Fibroblast of skin of right biceps (primary cell): Measurements from ENCODE around the gene CTU2.

Source experiments
- DNase-seq: peaks from one replicate; pipeline ENCODE4 v3.0.0-alpha.2; 2013

The CTU2 gene

GRCh38 chr16:88747588-88748301 lies 41.4 kb downstream of the CTU2 start:
- peak; percentile 31 for DNase-seq

GRCh38 chr16:88748364-88748763 lies 42.1 kb downstream of the CTU2 start:
- DNase-seq, result no peak

DNA sequence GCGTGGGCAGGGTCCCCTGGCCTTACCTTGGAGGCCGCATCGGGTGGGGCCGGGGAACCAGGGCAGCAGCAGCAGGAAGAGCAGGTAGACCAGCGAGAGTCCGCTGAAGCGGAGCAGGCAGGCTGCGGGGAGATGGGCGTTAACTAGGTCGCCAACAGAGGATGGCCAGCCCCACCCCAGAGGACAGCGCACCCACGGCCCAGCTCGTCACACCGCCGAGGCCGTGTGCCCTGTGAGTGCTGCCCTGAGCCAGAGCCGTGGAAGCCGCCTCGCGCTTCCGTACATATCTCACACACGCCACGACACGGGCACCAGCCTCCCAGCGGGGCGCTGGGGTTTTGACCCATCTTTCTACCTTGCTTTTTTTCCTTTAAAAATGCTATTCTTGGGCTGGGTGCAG lies 43.1 kb downstream of the CTU2 start:
- no peak for DNase-seq

GRCh38 chr16:88750854-88751253 lies 44.6 kb downstream of the CTU2 start:
- no peak for DNase-seq

GRCh38 chr16:88752386-88753002 lies 46.2 kb downstream of the CTU2 start:
- DNase-seq, result no peak

DNA sequence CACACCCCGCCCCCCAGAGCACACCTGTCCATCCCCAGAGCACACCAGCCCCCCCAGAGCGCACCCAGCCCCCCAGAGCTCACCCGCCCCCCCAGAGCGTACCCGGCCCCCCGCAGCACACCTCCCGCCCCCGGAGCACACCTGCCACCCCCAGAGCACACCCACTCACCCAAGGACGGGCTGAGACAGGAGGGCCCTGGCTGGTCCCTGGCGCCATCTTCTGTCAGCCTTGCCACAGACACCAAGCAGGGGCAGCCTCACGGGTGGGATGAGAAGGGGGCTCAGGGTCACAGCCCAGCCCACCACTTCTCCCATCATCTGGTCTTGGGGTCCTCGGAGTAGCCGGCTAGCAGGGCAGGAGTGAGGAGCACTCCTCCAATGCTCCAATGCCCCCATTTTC lies 46.9 kb downstream of the CTU2 start:
- no peak for DNase-seq

- no peak for DNase-seq
Observed at GRCh38 chr16:88753602-88754001, 47.3 kb downstream of the CTU2 start.

DNA sequence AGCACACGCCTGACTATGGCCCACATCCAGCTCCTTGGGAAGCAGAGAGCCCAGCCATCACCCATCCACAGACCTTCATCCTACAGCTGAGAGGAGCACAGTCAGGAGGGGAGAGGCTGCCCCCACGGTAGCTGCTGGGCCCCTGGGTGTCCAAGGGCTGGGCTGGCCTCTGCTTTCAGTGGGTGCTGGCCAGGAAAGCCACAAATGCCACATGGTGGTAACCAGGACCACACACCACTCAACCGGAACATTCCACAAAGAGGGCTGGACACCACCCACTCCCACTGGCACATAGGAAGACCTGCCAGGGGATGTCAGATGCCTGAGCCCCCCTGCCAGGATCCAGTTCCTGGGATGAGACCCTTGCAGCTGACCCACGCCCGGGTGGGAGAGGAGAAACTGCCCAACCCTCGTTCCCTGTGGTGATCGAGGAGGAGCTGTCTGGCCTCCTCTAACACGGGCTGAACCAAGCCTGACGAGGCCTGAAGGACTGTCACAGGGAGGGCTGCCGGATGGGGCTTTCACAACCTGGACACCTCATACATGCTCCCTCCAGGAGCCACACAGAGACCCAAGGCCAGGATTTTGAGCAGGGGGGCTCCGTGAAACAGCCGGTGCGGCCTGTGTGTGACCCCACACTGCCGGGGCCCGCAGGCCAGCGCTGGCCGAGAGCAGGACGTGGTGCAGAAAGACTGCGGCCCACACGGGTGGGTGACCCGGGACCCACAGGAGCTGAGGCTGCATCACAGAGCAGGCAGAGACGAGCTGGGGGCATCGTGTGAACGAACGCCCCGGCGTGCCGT lies 48.0 kb downstream of the CTU2 start:
- no peak for DNase-seq

- DNase-seq, result peak; percentile 57
Observed at GRCh38 chr16:88754912-88755744, 48.8 kb downstream of the CTU2 start.

- DNase-seq, result no peak
Observed at GRCh38 chr16:88755745-88756443, 49.6 kb downstream of the CTU2 start.

DNA sequence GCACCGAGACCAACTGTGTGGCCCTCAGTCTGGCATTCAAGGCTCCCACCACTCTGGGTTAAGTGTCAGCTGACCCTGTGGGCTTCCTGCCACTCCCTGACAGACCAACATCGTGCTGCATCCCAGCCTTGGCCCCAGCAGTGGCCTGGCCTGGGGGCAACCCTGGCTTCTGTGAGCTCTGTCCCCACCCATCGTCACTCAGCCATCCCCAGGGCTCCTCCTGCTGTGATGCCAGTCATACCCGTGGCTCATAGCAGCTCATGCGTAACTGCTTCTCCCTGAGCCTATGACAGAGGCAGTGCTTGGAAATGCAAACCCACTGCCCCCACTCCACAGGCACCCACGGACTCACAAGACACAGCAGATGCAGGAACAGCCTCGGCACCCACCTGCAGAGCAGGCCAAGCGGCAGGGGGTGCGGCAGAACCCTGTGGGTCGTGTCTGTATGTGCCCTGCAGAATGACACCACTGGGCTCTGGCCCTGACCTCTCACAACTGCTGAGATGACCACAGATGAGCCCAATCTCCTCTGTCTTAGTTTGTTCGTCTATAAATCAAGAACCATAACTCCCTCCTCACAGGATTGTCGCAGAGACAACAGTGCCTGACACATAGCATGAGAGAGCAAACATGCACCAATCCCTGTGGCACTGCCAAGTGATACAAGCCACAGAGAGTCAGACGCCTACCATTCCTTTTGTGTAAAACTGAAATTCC lies 52.1 kb downstream of the CTU2 start:
- no peak for DNase-seq

DNA sequence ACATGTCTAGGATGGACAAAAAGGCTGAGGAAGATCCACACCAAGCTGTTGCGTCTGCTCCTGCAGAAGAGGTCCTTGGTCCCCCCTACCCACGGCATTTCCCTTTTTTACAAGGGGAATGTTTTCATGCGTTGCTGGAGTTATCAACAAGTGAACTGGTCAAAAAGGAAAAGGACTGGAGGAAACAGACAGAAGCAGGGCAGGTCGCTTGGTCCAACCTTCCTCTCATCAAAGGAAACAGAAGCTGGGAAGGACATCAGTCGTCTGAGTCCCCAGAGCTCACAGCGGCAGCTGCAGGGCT lies 52.6 kb downstream of the CTU2 start:
- DNase-seq, result no peak

DNA sequence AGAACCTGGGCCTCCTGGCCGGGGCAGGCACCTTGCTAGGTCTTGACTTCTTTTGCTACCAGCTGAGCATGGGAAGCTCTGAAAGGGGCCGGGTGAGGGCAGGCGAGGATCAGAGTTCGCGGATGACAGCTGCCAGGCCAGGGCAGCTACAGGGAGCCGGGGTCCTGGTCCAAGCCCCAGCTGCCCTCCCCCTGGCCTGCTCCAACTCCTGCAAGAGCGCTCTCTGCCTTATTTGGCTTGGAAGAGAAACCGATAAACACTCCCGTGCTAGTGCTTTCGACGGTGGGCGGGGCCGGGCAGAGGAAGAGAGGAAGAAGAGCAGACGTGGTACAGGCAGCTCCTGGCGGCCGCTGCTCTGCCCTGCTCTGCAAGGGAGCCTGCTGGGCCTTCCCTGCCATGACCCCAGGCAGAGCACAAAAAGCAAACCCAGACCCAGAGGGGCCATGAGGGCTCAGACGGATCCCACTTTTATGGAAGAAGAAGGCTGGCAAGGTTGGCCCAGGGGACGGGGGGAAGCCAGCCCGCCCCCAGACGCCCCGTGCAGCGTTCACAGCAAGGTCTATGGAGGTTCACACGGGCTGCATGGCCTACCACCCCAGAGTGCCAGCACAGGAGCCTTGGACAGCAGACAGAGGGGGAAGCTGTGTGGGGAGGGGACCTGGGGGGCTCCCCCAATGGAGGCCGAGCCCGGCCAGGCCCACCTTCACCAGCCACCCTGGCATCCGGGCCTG lies 53.1 kb downstream of the CTU2 start:
- no peak for DNase-seq

DNA sequence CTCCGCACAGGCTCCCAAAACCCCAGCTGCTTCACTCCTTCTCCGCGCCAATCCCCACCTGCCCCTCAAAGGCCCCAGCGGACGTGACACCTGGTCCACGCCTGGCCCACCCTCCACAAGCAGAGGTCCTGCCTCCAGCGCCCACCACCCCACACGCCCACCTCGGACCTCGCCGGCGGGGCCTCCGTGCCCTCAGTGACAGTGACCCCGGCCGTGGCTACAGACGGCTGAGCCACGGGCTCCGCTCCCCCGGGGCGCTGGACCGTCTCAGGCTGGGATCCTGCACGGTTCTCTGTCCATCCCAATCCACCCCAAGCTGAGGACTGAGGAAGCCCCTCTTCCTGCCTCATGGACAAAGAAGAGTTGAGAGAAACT lies 53.7 kb downstream of the CTU2 start:
- DNase-seq, result no peak

GRCh38 chr16:88760424-88761142 lies 54.3 kb downstream of the CTU2 start:
- no peak for DNase-seq

GRCh38 chr16:88761143-88761534 lies 54.8 kb downstream of the CTU2 start:
- DNase-seq, result no peak

DNA sequence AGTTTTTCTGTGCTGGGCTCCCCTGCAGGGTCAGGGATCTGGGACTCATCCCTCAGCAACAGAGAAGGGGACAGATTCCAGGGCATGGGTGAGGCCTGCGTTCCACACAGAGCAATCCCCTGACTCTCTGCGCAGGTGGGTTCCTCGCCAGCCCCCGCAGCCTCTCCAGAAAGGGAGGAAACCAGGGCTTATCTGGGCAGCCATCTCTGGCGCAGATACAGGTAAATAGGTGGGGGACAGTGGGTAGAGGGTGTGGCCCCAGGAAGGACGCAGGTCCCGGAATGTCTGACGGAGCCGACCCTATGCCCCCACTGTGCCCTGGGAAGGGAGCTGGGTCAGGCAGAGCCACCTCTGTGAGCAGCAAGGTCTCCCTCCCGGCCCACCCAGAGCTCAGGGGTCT lies 55.5 kb downstream of the CTU2 start:
- DNase-seq, result no peak

DNA sequence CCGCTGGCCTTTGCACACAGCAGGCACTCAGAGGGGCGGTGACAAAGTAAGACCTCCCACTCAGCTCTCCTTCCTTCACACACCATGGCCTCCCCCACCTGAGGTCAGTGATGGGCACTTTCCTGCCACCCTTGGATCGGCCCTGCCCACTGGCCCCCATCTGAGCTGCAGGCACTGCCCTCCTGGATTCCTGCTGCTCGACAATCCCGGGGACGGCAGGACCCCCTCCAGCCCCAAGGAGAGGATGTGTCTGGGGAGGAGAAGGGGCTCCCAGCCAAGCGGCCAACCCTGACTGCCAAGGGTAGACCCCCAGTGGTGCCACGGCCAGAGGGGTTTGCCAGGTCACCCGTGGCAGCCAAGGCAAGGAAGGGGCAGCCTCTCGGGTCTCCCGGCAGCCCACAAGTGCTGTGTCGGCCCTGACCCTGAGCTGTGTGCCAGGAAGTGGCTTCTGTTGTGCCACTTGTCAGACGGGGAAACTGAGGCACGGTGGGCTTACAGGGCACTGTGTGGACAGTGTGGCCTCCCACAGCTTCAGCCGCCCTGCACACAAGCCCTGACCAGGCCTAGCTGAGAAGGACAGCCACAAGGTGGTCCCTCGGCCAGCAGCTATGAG lies 56.1 kb downstream of the CTU2 start:
- no peak for DNase-seq

- no peak for DNase-seq
Observed at GRCh38 chr16:88762941-88763340, 56.6 kb downstream of the CTU2 start.

DNA sequence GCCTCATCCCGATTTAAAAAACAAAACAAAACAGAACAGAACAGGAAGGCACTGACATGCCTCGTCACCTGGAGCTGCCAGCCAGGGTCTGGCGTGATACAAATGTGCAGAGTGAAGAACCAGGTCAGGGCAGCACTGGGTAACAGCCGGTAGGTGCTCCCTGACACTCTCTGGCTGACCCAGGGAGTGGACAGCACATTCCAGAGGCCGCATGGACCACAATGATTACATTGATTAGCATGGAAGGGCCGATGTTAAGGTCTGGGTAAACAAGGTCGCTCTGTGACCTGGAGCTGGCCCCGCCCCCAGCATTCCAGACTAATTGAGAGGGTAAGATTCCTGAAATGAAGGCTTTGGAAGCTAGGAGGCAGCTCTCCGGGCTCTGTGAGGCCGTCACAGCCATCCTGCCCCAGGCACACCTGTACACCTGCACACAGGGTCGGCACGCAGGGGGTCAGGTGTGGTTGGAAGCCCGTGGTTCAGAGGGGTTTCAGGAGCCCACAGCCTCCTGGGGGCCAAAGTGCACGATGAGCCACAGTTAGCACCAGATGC lies 57.3 kb downstream of the CTU2 start:
- no peak for DNase-seq
